ENCODE data around the gene HNRNPH1.

DNA sequence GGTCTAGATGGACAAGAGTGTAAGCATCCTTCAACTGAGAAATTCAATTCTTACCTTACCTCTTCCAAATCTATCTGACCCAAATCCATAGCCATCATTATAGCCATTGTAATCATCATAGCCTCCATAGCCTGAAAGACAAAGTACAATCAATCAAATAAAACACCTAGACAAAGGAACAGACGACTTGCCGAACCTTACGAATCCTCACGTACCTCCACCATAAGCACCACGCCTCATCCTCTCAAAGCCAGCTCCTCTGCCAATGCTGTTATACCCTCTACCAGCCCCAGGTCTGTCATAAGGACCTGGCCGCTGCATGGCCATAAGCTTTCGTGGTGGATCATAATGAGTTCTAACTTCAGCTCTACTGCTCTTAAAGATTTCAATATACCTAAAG, 5.5 kb downstream of the HNRNPH1 start:
- TF ChIP-seq, protein P1, sequence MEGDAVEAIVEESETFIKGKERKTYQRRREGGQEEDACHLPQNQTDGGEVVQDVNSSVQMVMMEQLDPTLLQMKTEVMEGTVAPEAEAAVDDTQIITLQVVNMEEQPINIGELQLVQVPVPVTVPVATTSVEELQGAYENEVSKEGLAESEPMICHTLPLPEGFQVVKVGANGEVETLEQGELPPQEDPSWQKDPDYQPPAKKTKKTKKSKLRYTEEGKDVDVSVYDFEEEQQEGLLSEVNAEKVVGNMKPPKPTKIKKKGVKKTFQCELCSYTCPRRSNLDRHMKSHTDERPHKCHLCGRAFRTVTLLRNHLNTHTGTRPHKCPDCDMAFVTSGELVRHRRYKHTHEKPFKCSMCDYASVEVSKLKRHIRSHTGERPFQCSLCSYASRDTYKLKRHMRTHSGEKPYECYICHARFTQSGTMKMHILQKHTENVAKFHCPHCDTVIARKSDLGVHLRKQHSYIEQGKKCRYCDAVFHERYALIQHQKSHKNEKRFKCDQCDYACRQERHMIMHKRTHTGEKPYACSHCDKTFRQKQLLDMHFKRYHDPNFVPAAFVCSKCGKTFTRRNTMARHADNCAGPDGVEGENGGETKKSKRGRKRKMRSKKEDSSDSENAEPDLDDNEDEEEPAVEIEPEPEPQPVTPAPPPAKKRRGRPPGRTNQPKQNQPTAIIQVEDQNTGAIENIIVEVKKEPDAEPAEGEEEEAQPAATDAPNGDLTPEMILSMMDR (IDR thresholded peaks at IDR 0.05), result no peak
- no peak for TF ChIP-seq ZFX (IDR thresholded peaks at IDR 0.05; ENCODE audit: borderline replicate concordance)

Data from 22Rv1 (cell line).